ENCODE measurements around the gene TTC28.

Gene TTC28

DNA sequence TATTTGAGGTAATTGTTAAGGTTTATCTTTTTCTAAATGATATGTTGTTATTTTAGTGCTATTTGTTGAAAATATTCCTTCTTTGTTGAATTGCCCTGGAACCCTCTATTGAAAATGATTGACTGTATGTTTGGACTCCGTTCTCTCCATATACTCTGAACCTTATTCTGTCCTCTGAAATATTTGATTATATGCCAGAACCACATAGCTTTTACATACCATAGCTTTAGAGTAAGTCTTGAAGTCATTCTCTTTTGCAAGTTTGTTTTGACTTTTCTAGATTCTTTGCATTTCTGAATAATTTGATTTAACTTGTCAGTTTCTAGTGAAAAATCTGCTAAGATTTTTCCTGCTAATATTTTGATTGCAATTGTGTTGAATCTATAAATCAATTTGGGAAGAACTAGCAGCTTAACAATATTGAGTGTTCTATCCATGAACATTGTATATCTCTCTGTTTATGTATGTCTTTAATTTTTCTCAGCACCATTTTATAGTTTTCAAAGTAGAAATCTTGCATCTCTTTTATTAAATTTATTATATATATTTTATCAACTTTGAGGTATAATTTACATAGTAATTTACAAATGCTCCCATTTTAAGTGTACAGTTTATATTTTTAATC is 708.9 kb downstream of the TTC28 start:
- no peak for DNase-seq
- Mint-ChIP-seq H3K27ac (no peak overlapping the region), H3K9me3 (peaks cover 20% of the 10 kb centered on the region), H3K4me1 (peaks cover 15% of the 10 kb centered on the region), H3K4me3 (no peak overlapping the region), H3K36me3 (ENCODE audit: low read depth) (peaks cover 49% of the 10 kb centered on the region), H3K27me3 (ENCODE audit: low read depth, poor library complexity) (peaks cover 2% of the 10 kb centered on the region)
- TF ChIP-seq, protein P1, sequence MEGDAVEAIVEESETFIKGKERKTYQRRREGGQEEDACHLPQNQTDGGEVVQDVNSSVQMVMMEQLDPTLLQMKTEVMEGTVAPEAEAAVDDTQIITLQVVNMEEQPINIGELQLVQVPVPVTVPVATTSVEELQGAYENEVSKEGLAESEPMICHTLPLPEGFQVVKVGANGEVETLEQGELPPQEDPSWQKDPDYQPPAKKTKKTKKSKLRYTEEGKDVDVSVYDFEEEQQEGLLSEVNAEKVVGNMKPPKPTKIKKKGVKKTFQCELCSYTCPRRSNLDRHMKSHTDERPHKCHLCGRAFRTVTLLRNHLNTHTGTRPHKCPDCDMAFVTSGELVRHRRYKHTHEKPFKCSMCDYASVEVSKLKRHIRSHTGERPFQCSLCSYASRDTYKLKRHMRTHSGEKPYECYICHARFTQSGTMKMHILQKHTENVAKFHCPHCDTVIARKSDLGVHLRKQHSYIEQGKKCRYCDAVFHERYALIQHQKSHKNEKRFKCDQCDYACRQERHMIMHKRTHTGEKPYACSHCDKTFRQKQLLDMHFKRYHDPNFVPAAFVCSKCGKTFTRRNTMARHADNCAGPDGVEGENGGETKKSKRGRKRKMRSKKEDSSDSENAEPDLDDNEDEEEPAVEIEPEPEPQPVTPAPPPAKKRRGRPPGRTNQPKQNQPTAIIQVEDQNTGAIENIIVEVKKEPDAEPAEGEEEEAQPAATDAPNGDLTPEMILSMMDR (IDR thresholded peaks at IDR 0.05), result no peak

DNA sequence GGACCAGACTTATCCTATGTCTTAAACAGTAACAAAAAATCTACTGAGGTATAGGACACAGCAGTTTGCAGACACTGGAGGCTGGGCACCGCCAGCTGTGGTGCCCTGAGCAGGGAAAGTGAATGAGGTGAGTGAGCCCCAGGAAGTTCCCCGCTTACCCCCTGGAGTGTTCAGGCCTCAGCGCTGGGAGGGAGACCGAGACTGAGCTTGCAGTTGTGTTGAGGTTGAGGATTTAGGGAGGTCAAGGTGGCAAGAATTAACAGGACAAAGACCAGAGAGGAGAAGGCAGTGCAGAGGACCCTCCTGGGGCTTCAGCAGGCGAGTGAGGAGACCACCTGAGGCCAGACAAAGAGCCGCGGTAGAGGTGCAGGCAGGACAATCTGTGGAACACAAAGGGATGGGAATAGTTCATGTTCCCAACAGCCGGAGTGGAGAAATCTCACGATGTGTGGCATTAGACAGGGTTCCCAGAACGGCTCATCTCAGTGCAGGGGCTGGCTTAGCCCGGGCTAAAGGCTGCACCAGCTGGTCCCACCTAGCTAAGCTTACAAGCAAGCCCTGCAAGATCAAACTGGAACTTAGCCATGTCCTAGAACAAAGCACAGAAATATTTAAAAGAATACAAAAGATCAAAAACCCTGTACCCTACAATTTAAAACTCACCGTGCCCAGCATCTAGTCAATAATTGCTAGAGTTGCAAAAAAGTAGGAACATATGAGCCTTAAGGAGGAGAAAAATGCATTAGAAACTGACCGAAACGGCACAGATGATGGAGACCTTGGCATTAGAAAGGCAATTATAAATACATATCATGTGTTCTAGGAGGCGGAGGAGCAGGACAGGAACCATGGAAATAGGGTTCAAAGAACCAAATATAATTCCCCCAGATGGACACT is 713.2 kb downstream of the TTC28 start:
- Mint-ChIP-seq H3K36me3 (ENCODE audit: low read depth) (peaks cover 38% of the 10 kb centered on the region), H3K4me3 (no peak overlapping the region), H3K27ac (no peak overlapping the region), H3K4me1 (peaks cover 17% of the 10 kb centered on the region), H3K27me3 (ENCODE audit: low read depth, poor library complexity) (peaks cover 2% of the 10 kb centered on the region), H3K9me3 (peaks cover 20% of the 10 kb centered on the region)
- TF ChIP-seq, protein P1 (IDR thresholded peaks at IDR 0.05), result no peak
- DNase-seq, result no peak

GRCh38 chr22:27962268-27963044 is 717.2 kb downstream of the TTC28 start:
- TF ChIP-seq, protein P1 (IDR thresholded peaks at IDR 0.05), result no peak
- Mint-ChIP-seq H3K36me3 (ENCODE audit: low read depth) (peaks cover 29% of the 10 kb centered on the region), H3K4me1 (peaks cover 41% of the 10 kb centered on the region), H3K4me3 (no peak overlapping the region), H3K9me3 (peaks cover 18% of the 10 kb centered on the region), H3K27ac (peak overlapping the region; percentile 70), H3K27me3 (ENCODE audit: low read depth, poor library complexity) (no peaks in the 10 kb centered on the region)
- no peak for DNase-seq

- Mint-ChIP-seq H3K36me3 (ENCODE audit: low read depth) (peaks cover 32% of the 10 kb centered on the region), H3K4me3 (no peak overlapping the region), H3K4me1 (peaks cover 41% of the 10 kb centered on the region), H3K27ac (no peak overlapping the region), H3K27me3 (ENCODE audit: low read depth, poor library complexity) (no peaks in the 10 kb centered on the region), H3K9me3 (peaks cover 23% of the 10 kb centered on the region)
- TF ChIP-seq, protein P1 (IDR thresholded peaks at IDR 0.05), result no peak
- no peak for DNase-seq
These were observed 718.0 kb downstream of the TTC28 start for GRCh38 chr22:27961680-27962079.

GRCh38 chr22:27961182-27961581 is 718.5 kb downstream of the TTC28 start:
- Mint-ChIP-seq H3K4me1 (peaks cover 41% of the 10 kb centered on the region), H3K27ac (no peak overlapping the region)

More at GRCh38 chr22:27961182-27961581, 718.5 kb downstream of the TTC28 start:
- TF ChIP-seq, protein P1 (IDR thresholded peaks at IDR 0.05), result no peak
- Mint-ChIP-seq H3K36me3 (ENCODE audit: low read depth) (peaks cover 29% of the 10 kb centered on the region), H3K9me3 (peaks cover 27% of the 10 kb centered on the region), H3K27me3 (ENCODE audit: low read depth, poor library complexity) (no peaks in the 10 kb centered on the region), H3K4me3 (no peak overlapping the region)
- no peak for DNase-seq
